ENCODE data around the gene SP3. TPM values are rescaled to one million over a fixed set of nuclear protein-coding genes. Genes with fewer than 3 reads are reported as not detected.
A peak's percentile ranks its signal among the peaks of the same experiment; 100 is the strongest.

SP3 gene
- total and polyA plus RNA-seq, 3 experiments from 2014 or later, result 61.0 to 98.4 (median 93.0) TPM

DNA sequence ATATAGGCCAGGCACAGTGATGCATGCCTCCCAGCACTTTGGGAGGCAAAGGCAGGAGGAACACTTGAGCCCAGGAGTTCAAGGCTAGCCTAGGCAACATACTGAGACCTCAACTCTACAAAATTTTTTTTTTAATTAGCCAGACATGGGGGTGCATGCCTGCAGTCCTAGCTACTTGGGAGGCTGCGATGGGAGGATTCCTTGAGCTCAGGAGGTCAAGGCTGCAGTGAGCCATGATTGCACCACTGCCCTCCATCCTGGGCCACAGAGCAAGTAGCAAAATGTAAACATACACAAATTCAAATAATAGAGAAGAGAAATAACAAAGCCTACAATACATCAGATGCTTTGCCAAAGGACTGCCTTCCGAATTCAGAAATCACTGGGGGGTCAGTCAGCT lies 7.0 kb upstream of the SP3 start:
- ChIA-PET POLR2A (no interaction called here), CTCF (no interaction called here)
- no peak for DNase-seq
- Mint-ChIP-seq H3K27me3 (peaks cover 0 to 14% of the 10 kb centered on the region in 2 donors), H3K9me3 (no peaks in the 10 kb centered on the region), H3K4me1 (no peaks in the 10 kb centered on the region), H3K27ac (peak overlapping the region in 1 of 8 donors; percentile 63), H3K4me3 (peak overlapping the region in 1 of 7 donors; percentile 57), H3K36me3 (no peaks in the 10 kb centered on the region)
- no peaks in the 10 kb centered on the region for H3K9me3 ChIP-seq (ENCODE audit: low read length)
- no peaks in the 10 kb centered on the region for H3K4me1 ChIP-seq (ENCODE audit: insufficient read depth, low read length)
- no peak overlapping the region for H3K27ac ChIP-seq (ENCODE audit: low read depth, low read length)
- no peaks in the 10 kb centered on the region for H3K36me3 ChIP-seq (ENCODE audit: insufficient read depth, low read length)
- H3K27me3 ChIP-seq (ENCODE audit: insufficient read depth, low read length, poor library complexity, severe bottlenecking), result no peaks in the 10 kb centered on the region
- no peak overlapping the region for H3K4me3 ChIP-seq (ENCODE audit: low read length)

DNA sequence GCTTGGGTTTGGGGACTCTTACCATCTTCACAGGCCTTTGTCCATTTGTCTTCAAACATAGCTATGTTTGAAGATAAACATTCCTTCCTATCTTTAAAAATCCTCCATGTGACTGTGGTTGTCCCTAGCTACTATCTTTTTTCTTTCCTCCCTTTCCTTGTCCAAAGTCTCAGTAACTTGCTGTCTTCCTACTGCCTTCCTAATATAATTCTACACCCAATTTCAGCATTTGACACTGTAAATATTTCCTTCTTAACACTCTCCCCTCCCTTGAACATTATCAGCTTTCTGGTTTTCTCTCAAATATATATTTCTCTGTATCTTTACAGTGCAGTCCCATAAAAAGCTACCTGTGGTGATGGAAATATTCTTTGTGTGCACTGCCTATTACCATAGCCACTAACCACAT lies 5.3 kb upstream of the SP3 start:
- peaks cover 9 to 15% (median 14%) of the 10 kb centered on the region in 3 donors for H3K4me1 Mint-ChIP-seq
- CTCF ChIA-PET, result interaction anchor here (0.9 kb wide), 1 partner anchor 16 kb away, joined by 3 read pairs; no protein-coding TSS in a partner anchor
- peak overlapping the region in 1 of 7 donors; percentile 31 for H3K4me3 Mint-ChIP-seq
- Histone ChIP-seq H3K27ac (ENCODE audit: low read depth, low read length) (no peak overlapping the region), H3K4me3 (ENCODE audit: low read length) (no peak overlapping the region), H3K27me3 (ENCODE audit: insufficient read depth, low read length, poor library complexity, severe bottlenecking) (no peaks in the 10 kb centered on the region), H3K4me1 (ENCODE audit: insufficient read depth, low read length) (peaks cover 8% of the 10 kb centered on the region), H3K36me3 (ENCODE audit: insufficient read depth, low read length) (no peaks in the 10 kb centered on the region), H3K9me3 (ENCODE audit: low read length) (no peaks in the 10 kb centered on the region)
- POLR2A ChIA-PET, result interaction anchor here (0.6 kb wide), 1 partner anchor 10 kb away, joined by 3 read pairs; no protein-coding TSS in a partner anchor
- peaks cover 0 to 12% of the 10 kb centered on the region in 2 donors for H3K27me3 Mint-ChIP-seq
- H3K9me3 Mint-ChIP-seq, result no peaks in the 10 kb centered on the region
- DNase-seq, result no peak
- peaks cover 0 to 3% (median 0%) of the 10 kb centered on the region in 3 donors for H3K36me3 Mint-ChIP-seq
- no peak overlapping the region for H3K27ac Mint-ChIP-seq

- no peak for DNase-seq
- Mint-ChIP-seq H3K9me3 (no peaks in the 10 kb centered on the region), H3K27ac (no peak overlapping the region), H3K27me3 (peaks cover 3 to 6% of the 10 kb centered on the region in 2 donors), H3K36me3 (peaks cover 0 to 9% (median 0%) of the 10 kb centered on the region in 3 donors), H3K4me1 (peaks cover 9 to 15% (median 14%) of the 10 kb centered on the region in 3 donors), H3K4me3 (peak overlapping the region in 1 of 7 donors; percentile 31)
- POLR2A ChIA-PET, result no interaction called here
- Histone ChIP-seq H3K9me3 (ENCODE audit: low read length) (no peaks in the 10 kb centered on the region), H3K27me3 (ENCODE audit: insufficient read depth, low read length, poor library complexity, severe bottlenecking) (no peaks in the 10 kb centered on the region), H3K36me3 (ENCODE audit: insufficient read depth, low read length) (no peaks in the 10 kb centered on the region), H3K4me3 (ENCODE audit: low read length) (no peak overlapping the region), H3K4me1 (ENCODE audit: insufficient read depth, low read length) (peaks cover 8% of the 10 kb centered on the region), H3K27ac (ENCODE audit: low read depth, low read length) (no peak overlapping the region)
- CTCF ChIA-PET, result no interaction called here
Measured at GRCh38 chr2:173969886-173970285, 4.7 kb upstream of the SP3 start.

DNA sequence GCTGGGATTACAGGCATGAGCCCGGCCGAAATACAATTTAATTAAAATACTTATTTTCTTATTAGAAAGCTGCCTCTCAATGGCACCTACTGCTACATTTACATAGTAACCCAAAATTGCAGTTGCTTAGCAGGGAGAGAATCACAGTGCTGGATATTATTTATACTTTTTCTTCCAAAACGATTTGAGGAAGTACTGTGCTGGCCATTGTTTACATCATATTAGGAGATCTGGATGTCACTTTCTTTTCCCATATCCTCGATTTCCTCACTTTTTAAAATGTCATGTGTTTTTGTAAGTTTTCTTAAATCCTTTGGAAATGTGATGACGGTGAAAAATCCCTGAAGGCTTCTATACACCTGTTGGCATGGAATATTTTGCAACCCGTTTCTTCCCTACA lies 3.4 kb upstream of the SP3 start:
- H3K9me3 ChIP-seq (ENCODE audit: low read length), result no peaks in the 10 kb centered on the region
- no peaks in the 10 kb centered on the region for H3K36me3 ChIP-seq (ENCODE audit: insufficient read depth, low read length)
- POLR2A ChIA-PET, result no interaction called here
- no peak overlapping the region for H3K27ac ChIP-seq (ENCODE audit: low read depth, low read length)
- H3K4me1 Mint-ChIP-seq, result peaks cover 9 to 15% (median 14%) of the 10 kb centered on the region in 3 donors
- no peaks in the 10 kb centered on the region for H3K9me3 Mint-ChIP-seq
- H3K27ac Mint-ChIP-seq, result peak overlapping the region in 1 of 8 donors; percentile 48
- H3K27me3 Mint-ChIP-seq, result peaks cover 0 to 3% of the 10 kb centered on the region in 2 donors
- peaks cover 8% of the 10 kb centered on the region for H3K4me1 ChIP-seq (ENCODE audit: insufficient read depth, low read length)
- no peak for DNase-seq
- H3K36me3 Mint-ChIP-seq, result peaks cover 0 to 11% (median 0%) of the 10 kb centered on the region in 3 donors
- H3K27me3 ChIP-seq (ENCODE audit: insufficient read depth, low read length, poor library complexity, severe bottlenecking), result no peaks in the 10 kb centered on the region
- CTCF ChIA-PET, result no interaction called here
- no peak overlapping the region for H3K4me3 ChIP-seq (ENCODE audit: low read length)
- H3K4me3 Mint-ChIP-seq, result peak overlapping the region in 1 of 7 donors; percentile 57

GRCh38 chr2:173966274-173967098 lies 1.3 kb upstream of the SP3 start:
- Histone ChIP-seq H3K4me1 (ENCODE audit: insufficient read depth, low read length) (peaks cover 18% of the 10 kb centered on the region), H3K27ac (ENCODE audit: low read depth, low read length) (peak overlapping the region; percentile 94), H3K27me3 (ENCODE audit: insufficient read depth, low read length, poor library complexity, severe bottlenecking) (no peaks in the 10 kb centered on the region), H3K36me3 (ENCODE audit: insufficient read depth, low read length) (no peaks in the 10 kb centered on the region), H3K9me3 (ENCODE audit: low read length) (no peaks in the 10 kb centered on the region), H3K4me3 (ENCODE audit: low read length) (peak overlapping the region; percentile 68)
- Mint-ChIP-seq H3K9me3 (no peaks in the 10 kb centered on the region), H3K4me3 (peak overlapping the region; percentile 93 to 100 (median 99)), H3K27ac (peak overlapping the region; percentile 94 to 100 (median 97)), H3K27me3 (peaks cover 0 to 3% of the 10 kb centered on the region in 2 donors), H3K36me3 (peaks cover 0 to 23% (median 0%) of the 10 kb centered on the region in 3 donors), H3K4me1 (peaks cover 26 to 34% (median 32%) of the 10 kb centered on the region in 3 donors)
- no peak for DNase-seq
- ChIA-PET POLR2A (interaction anchor here (0.6 to 0.8 kb wide), 2 partner anchors 9 to 71 kb away, joined by 3 to 5 read pairs; no protein-coding TSS in a partner anchor), CTCF (no interaction called here)

DNA sequence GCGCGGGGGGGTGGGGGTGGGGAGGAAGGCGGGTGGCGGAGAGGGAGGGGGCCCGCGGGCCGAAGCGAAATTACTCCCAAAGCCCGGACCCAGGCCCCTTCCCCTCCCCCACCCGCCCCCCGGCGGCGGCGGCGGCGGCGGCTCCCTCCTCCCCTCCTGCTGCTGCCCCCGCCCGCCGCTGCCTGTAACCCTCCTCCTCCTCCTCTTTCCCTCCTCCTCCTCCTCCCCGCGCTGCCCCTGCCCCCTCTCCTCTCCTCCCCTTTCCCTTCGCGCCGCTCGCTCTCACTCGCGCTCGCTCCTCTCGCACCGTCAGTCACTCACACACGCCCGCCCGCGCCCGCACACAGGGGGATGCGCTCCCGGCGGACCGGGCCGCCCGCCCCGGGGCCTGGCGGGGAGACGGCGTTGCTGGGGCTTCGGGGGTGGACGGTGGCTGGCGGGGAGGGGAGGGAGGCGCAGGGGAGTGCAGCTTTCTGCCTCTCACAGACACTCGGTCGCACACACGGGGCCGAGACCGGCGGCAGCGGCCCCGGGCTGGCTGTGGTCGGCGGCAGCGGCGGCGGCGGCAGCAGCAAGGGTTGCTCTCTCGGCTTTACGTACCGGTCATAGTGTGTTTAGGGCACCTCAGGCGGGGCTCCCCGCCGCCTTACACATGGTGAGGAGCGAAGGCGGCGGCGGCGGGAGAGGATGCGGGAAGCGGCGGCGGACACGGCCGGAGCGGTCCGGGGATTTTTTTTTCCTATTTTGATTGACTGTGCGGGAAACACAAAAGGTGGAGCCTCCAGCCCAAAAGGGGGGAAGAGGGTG lies 405 bp downstream of the SP3 start:
- Histone ChIP-seq H3K27me3 (ENCODE audit: insufficient read depth, low read length, poor library complexity, severe bottlenecking) (no peaks in the 10 kb centered on the region), H3K4me1 (ENCODE audit: insufficient read depth, low read length) (peaks cover 35% of the 10 kb centered on the region), H3K9me3 (ENCODE audit: low read length) (no peaks in the 10 kb centered on the region), H3K27ac (ENCODE audit: low read depth, low read length) (peak overlapping the region; percentile 94), H3K36me3 (ENCODE audit: insufficient read depth, low read length) (no peaks in the 10 kb centered on the region), H3K4me3 (ENCODE audit: low read length) (peak overlapping the region; percentile 68)
- H3K27me3 Mint-ChIP-seq, result peaks cover 0 to 3% of the 10 kb centered on the region in 2 donors
- H3K4me3 Mint-ChIP-seq, result peak overlapping the region; percentile 93 to 100 (median 99)
- ChIA-PET POLR2A (interaction anchor here (0.6 kb wide), 1 partner anchor 284 kb away, joined by 3 read pairs; the partner anchor contains the start of gene OLA1), CTCF (no interaction called here)
- H3K9me3 Mint-ChIP-seq, result no peaks in the 10 kb centered on the region
- peak; percentile 78 to 91 (median 84) for DNase-seq
- H3K4me1 Mint-ChIP-seq, result peaks cover 40 to 51% (median 49%) of the 10 kb centered on the region in 3 donors
- peak overlapping the region; percentile 95 to 100 (median 98) for H3K27ac Mint-ChIP-seq
- peaks cover 0 to 34% (median 3%) of the 10 kb centered on the region in 3 donors for H3K36me3 Mint-ChIP-seq

DNA sequence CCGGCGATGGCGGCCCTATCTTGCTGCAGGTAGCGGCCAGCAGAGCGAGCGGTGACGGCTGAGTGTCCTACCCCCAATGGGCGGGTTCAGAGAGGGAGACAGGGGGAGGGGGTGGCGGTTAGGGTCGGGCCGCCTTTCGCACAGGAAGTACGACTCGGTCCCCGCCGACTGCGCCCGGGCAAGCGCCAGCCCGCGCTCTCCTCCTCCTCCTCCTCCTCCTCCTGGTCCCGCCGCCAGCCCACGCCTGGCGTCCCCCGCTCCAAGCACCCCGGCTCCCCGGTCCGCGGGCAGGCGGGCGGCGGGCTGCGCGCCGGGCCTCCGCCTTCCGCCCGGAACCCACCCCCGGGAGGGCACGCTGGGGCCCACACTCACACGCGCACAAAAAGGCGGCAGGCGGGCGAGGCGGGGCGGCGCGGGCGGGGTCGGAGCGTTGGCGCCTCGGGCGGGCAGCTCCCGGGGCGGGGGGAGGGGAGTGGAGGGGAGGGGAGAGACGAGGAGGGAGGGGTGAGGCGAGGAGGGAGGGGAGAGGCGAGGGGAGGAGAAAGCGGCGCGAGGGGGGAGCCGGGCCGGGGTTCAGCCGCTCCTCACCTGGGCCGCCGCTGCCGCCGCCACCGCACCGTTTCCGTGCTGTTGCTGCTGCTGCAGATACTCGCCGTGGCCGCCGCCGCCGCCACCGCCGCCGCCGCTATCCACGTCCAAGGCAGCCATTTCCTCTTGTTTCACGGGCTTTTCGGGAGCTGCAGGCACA lies 1.2 kb downstream of the SP3 start:
- no peaks in the 10 kb centered on the region for H3K9me3 ChIP-seq (ENCODE audit: low read length)
- H3K4me3 ChIP-seq (ENCODE audit: low read length), result no peak overlapping the region
- Mint-ChIP-seq H3K27ac (peak overlapping the region; percentile 64 to 99 (median 87)), H3K27me3 (peaks cover 0 to 3% of the 10 kb centered on the region in 2 donors), H3K4me1 (peaks cover 46 to 59% (median 57%) of the 10 kb centered on the region in 3 donors), H3K4me3 (peak overlapping the region; percentile 79 to 100 (median 94)), H3K36me3 (peaks cover 3 to 38% (median 3%) of the 10 kb centered on the region in 3 donors), H3K9me3 (no peaks in the 10 kb centered on the region)
- peak; percentile 87 to 95 (median 93) for DNase-seq
- ChIA-PET CTCF (no interaction called here), POLR2A (interaction anchor here (0.6 to 1.5 kb wide), 2 partner anchors 285 to 631 kb away, joined by 3 to 4 read pairs; partner anchors contain the start of gene OLA1)
- peak overlapping the region; percentile 91 for H3K27ac ChIP-seq (ENCODE audit: low read depth, low read length)
- peaks cover 42% of the 10 kb centered on the region for H3K4me1 ChIP-seq (ENCODE audit: insufficient read depth, low read length)
- no peaks in the 10 kb centered on the region for H3K36me3 ChIP-seq (ENCODE audit: insufficient read depth, low read length)
- no peaks in the 10 kb centered on the region for H3K27me3 ChIP-seq (ENCODE audit: insufficient read depth, low read length, poor library complexity, severe bottlenecking)

Data from CD8-positive, alpha-beta memory T cell (primary cell).